Ishikawa (cell line): Measurements from ENCODE around the gene DYNLT2.

Experiments
- EGR1 ChIP-seq: IDR thresholded peaks from 2 replicates; pipeline ENCODE4 v1.6.1; 2012
- EP300 ChIP-seq: IDR thresholded peaks from 2 replicates; pipeline ENCODE4 v1.6.1; 2012; ENCODE audit warnings: borderline replicate concordance
- MAX ChIP-seq: IDR thresholded peaks from 2 replicates; pipeline ENCODE4 v1.6.1; 2012
- NFIC ChIP-seq: IDR thresholded peaks from 2 replicates; pipeline ENCODE4 v1.6.1; 2012
- RAD21 ChIP-seq: IDR thresholded peaks from 2 replicates; pipeline ENCODE4 v1.6.1; 2012; ENCODE audit warnings: low read depth
- REST ChIP-seq: IDR thresholded peaks from 2 replicates; pipeline ENCODE4 v1.6.1; 2012; ENCODE audit warnings: low read depth, mild to moderate bottlenecking
- TAF1 ChIP-seq: IDR thresholded peaks from 2 replicates; pipeline ENCODE4 v1.6.1; 2012; ENCODE audit warnings: low read depth, mild to moderate bottlenecking

- TF ChIP-seq EGR1 (no peak), EP300 (no peak), RAD21 (no peak), REST (no peak), NFIC (no peak), TAF1 (no peak), MAX (no peak)
Observed at GRCh38 chr6:169745405-169745804, 6.0 kb downstream of the DYNLT2 start.
